Stimulated activated naive CD8-positive, alpha-beta T cell treated with anti-CD3 and anti-CD28 coated beads, Interleukin-15, Interleukin-2, amounts not matched to agents 100 U/mL and 50 U/mL, for 24 hours (primary cell): ENCODE measurements around the gene OR10H5.
"Not testable (repeated sequence)": the region's sequence is repeated elsewhere in the genome, so short reads cannot be mapped to it uniquely, and the experiment has no call there.

ENCODE experiments used
- ATAC-seq: fragments of 150-1000 bp; cut with Tn5 transposase; one replicate; pipeline ENCODE4 v1.10.0; 2021
- DNase-seq: peaks from one replicate; pipeline ENCODE4 v3.0.0; 2021

The OR10H5 gene

DNA sequence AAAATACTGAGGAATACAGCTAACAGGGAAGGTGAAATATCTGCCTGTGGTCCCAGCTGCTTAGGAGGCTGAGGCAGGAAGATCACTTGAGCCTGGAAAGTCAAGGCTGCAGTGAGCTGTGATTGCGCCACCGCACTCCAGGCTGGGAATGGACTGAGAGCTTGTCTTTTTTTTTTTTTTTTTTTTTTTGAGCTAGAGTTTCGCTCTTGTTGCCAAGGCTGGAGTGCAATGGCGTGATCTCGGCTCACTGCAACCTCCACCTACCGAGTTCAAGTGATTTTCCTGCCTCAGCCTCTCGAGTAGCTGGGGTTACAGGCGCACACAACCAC lies 56.4 kb downstream of the OR10H5 start:
- not testable (repeated sequence) for DNase-seq, ATAC-seq

DNA sequence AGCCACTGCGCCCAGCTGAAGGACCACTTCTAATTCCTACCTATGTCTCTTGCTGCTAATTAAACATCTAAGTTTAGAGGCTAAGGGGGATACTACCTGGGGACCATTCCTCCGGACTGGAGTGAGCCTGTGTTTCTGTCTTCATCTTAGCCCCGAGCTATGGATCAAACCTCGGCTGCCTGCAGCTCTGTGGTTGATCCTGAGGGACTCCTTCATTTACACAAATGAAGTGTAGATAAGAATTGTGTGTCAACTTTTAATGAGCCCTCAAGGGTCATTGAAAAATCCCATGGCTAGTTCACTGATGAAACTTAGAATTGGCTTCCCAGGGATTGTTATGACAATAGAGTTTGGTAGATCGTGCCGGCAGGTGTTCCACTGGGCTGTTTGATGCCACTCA lies 59.5 kb downstream of the OR10H5 start:
- DNase-seq: no peak
- no peak for ATAC-seq

DNA sequence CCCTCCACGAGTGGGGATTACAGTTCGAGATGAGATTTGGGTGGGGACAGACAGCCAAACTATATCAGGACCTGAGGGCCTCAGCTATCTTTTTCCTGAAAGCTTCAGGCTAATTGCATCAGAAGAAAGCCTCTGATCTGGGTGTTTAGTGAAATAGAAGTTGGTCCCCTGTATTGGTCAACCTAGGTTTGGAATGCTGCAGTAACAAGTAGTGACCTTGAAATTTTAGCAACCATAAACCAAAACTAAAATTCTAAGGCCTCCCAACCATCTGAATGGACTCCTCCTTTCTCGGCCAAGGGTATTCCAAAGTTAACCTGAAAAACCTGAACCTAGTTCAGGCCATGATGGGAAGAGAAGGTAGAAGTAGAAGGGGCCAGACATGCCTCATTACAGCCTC lies 62.9 kb downstream of the OR10H5 start:
- no peak for ATAC-seq

More for the DNA sequence above, 62.9 kb downstream of the OR10H5 start:
- no peak for DNase-seq
